ENCODE results near the gene LMOD1. TPM values are rescaled to one million over a fixed set of nuclear protein-coding genes. Genes with fewer than 3 reads are reported as not detected.

Gene LMOD1
- total and polyA plus RNA-seq, 2 donors (not counting 1 experiment from before 2014, with no cell fraction given) = 36.3 to 74.9 TPM

- no peak overlapping the region for H3K4me3 ChIP-seq (replicated peaks in 1 of 4; ENCODE audit: control extremely low read depth in 1 of 4, insufficient read depth in 1 of 4, low read depth in 3 of 4, low read length in 4 of 4)
- H3K36me3 ChIP-seq (ENCODE audit: control insufficient read depth, insufficient read depth, low read length) = peaks cover 11% of the 10 kb centered on the region
- H3K79me2 ChIP-seq (ENCODE audit: control insufficient read depth, insufficient read depth, low read length) = peaks cover 18% of the 10 kb centered on the region
- no peak overlapping the region for H3K4me2 ChIP-seq (ENCODE audit: extremely low read depth, insufficient read depth, low read length)
- H4K20me1 ChIP-seq (ENCODE audit: control insufficient read depth, extremely low read depth, insufficient read depth, low read length) = no peaks in the 10 kb centered on the region
- no peaks in the 10 kb centered on the region for H3K27me3 ChIP-seq (ENCODE audit: control insufficient read depth, insufficient read depth, low read length)
- no peaks in the 10 kb centered on the region for H3K9me3 ChIP-seq (ENCODE audit: control insufficient read depth, insufficient read depth, low read depth, low read length)
- no peak overlapping the region for H2AFZ ChIP-seq (ENCODE audit: low read length)
- no peak overlapping the region for H3K27ac ChIP-seq (ENCODE audit: insufficient read depth, low read length)
- DNase-seq (ENCODE audit: low read depth in 2 of 2) = no peak
- H3K4me1 ChIP-seq (ENCODE audit: control insufficient read depth, extremely low read depth, insufficient read depth, low read length) = no peaks in the 10 kb centered on the region
- H3K9ac ChIP-seq (ENCODE audit: insufficient read depth, low read length) = no peak overlapping the region
- TF ChIP-seq CTCF (conservative IDR thresholded peaks at IDR 0.05 in 1 of 2, IDR thresholded peaks at IDR 0.05 in 1 of 2; ENCODE audit: low read depth in 1 of 2, low read length in 2 of 2) = no peak
- TF ChIP-seq EZH2 (IDR thresholded peaks at IDR 0.05; ENCODE audit: low read length, missing control alignments) = no peak
Measured at GRCh38 chr1:201989354-201990128, 43.2 kb upstream of the LMOD1 start.

- Histone ChIP-seq H3K27ac (ENCODE audit: insufficient read depth, low read length) (no peak overlapping the region), H4K20me1 (ENCODE audit: control insufficient read depth, extremely low read depth, insufficient read depth, low read length) (no peaks in the 10 kb centered on the region), H3K4me1 (ENCODE audit: control insufficient read depth, extremely low read depth, insufficient read depth, low read length) (no peaks in the 10 kb centered on the region), H3K27me3 (ENCODE audit: control insufficient read depth, insufficient read depth, low read length) (no peaks in the 10 kb centered on the region), H3K4me3 (replicated peaks in 1 of 4; ENCODE audit: control extremely low read depth in 1 of 4, insufficient read depth in 1 of 4, low read depth in 3 of 4, low read length in 4 of 4) (no peak overlapping the region), H3K79me2 (ENCODE audit: control insufficient read depth, insufficient read depth, low read length) (peaks cover 28% of the 10 kb centered on the region), H3K9ac (ENCODE audit: insufficient read depth, low read length) (no peak overlapping the region), H3K9me3 (ENCODE audit: control insufficient read depth, insufficient read depth, low read depth, low read length) (no peaks in the 10 kb centered on the region), H3K4me2 (ENCODE audit: extremely low read depth, insufficient read depth, low read length) (no peak overlapping the region), H3K36me3 (ENCODE audit: control insufficient read depth, insufficient read depth, low read length) (peaks cover 11% of the 10 kb centered on the region), H2AFZ (ENCODE audit: low read length) (no peak overlapping the region)
- DNase-seq (ENCODE audit: low read depth in 2 of 2) = no peak
- TF ChIP-seq CTCF (conservative IDR thresholded peaks at IDR 0.05 in 1 of 2, IDR thresholded peaks at IDR 0.05 in 1 of 2; ENCODE audit: low read depth in 1 of 2, low read length in 2 of 2) = no peak
- no peak for TF ChIP-seq EZH2 (IDR thresholded peaks at IDR 0.05; ENCODE audit: low read length, missing control alignments)
Measured at GRCh38 chr1:201988601-201989000, 42.3 kb upstream of the LMOD1 start.

DNA sequence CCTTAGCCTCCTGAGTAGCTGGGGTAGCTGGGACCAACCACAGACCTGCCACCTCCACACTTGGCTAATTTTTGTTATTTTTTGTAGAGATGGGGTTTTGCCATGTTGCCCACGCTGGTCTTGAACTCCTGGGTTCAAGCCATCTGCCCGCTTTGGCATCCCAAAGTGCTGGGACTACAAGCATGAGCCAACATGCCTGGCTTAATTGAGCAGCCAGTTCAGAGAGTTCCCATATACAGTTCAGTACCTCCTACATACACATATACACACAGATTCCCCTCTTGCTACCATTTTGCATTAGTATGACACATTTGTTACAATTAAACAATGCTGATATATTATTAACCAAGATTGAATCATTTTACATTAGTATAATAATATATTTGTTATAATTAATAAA is 39.0 kb upstream of the LMOD1 start:
- H2AFZ ChIP-seq (ENCODE audit: low read length) = no peak overlapping the region
- H3K79me2 ChIP-seq (ENCODE audit: control insufficient read depth, insufficient read depth, low read length) = peaks cover 31% of the 10 kb centered on the region
- H3K9ac ChIP-seq (ENCODE audit: insufficient read depth, low read length) = no peak overlapping the region
- H3K4me3 ChIP-seq (replicated peaks in 1 of 4; ENCODE audit: control extremely low read depth in 1 of 4, insufficient read depth in 1 of 4, low read depth in 3 of 4, low read length in 4 of 4) = no peak overlapping the region
- H3K4me2 ChIP-seq (ENCODE audit: extremely low read depth, insufficient read depth, low read length) = no peak overlapping the region
- no peak for DNase-seq (ENCODE audit: low read depth in 2 of 2)
- no peaks in the 10 kb centered on the region for H3K4me1 ChIP-seq (ENCODE audit: control insufficient read depth, extremely low read depth, insufficient read depth, low read length)
- H4K20me1 ChIP-seq (ENCODE audit: control insufficient read depth, extremely low read depth, insufficient read depth, low read length) = no peaks in the 10 kb centered on the region
- TF ChIP-seq EZH2 (IDR thresholded peaks at IDR 0.05; ENCODE audit: low read length, missing control alignments) (no peak), CTCF (conservative IDR thresholded peaks at IDR 0.05 in 1 of 2, IDR thresholded peaks at IDR 0.05 in 1 of 2; ENCODE audit: low read depth in 1 of 2, low read length in 2 of 2) (no peak)
- H3K27ac ChIP-seq (ENCODE audit: insufficient read depth, low read length) = no peak overlapping the region
- peaks cover 3% of the 10 kb centered on the region for H3K36me3 ChIP-seq (ENCODE audit: control insufficient read depth, insufficient read depth, low read length)
- no peaks in the 10 kb centered on the region for H3K9me3 ChIP-seq (ENCODE audit: control insufficient read depth, insufficient read depth, low read depth, low read length)
- no peaks in the 10 kb centered on the region for H3K27me3 ChIP-seq (ENCODE audit: control insufficient read depth, insufficient read depth, low read length)

All from fibroblast of lung (primary cell).